Measurements from ENCODE around the gene DNAH2.

GRCh38 chr17:7786866-7787265, 69.3 kb downstream of the DNAH2 start:
- TF ChIP-seq POLR2AphosphoS5 (IDR thresholded peaks at IDR 0.05; ENCODE audit: borderline replicate concordance, low read depth, low read length) (no peak), EZH2 (IDR thresholded peaks at IDR 0.05) (no peak), FOXP2 (optimal IDR thresholded peaks at IDR 0.05; ENCODE audit: control extremely low read depth, extremely low read length, insufficient read depth) (no peak)

All from SK-N-MC (cell line).